A673 (cell line): Measurements from ENCODE around the gene BDKRB1. TPM values are rescaled to one million over a fixed set of nuclear protein-coding genes. Genes with fewer than 3 reads are reported as not detected.

ENCODE experiments used
- BruUV-seq: library from RNA; stranded (reverse); fragments of 400-500 nt; replicated peaks from 2 replicates; lab custom pipeline; 2021; lab: Mats Ljungman, UMichigan
- CTCF ChIA-PET: fragments of 300-600 bp; sonication (Branson Sonifier 250); formaldehyde crosslinking; loops from one replicate; lab custom pipeline; 2022; ENCODE audit warnings: antibody characterized with exemption; lab: Charles Lee
- POLR2A ChIA-PET: fragments of 300-600 bp; sonication (Branson Sonifier 250); formaldehyde crosslinking; loops from one replicate; lab custom pipeline; 2022; ENCODE audit warnings: antibody characterized with exemption; ENCODE audit not compliant: low non-redundant PET; lab: Charles Lee
- DNase-seq: peaks from one replicate; pipeline ENCODE4 v3.0.0-alpha.2; 2015; ENCODE audit warnings: low spot score
- H3K27ac ChIP-seq: fragments of 200-600 bp; sonication (generic); 2 replicates; pipeline ENCODE4 v1.5.1; 2016; ENCODE audit warnings: mixed run types, low read depth, mild to moderate bottlenecking, mixed read lengths, antibody characterized with exemption, low read length; ENCODE audit not compliant: poor library complexity, severe bottlenecking
- H3K27me3 ChIP-seq: fragments of 200-600 bp; sonication (generic); replicated peaks from 2 replicates; pipeline ENCODE4 v1.6.1; 2017; ENCODE audit warnings: mixed run types, low read depth, mild to moderate bottlenecking, mixed read lengths, antibody characterized with exemption, low read length; ENCODE audit not compliant: insufficient read depth, poor library complexity
- H3K36me3 ChIP-seq: fragments of 200-600 bp; sonication (generic); 2 replicates; pipeline ENCODE4 v1.6.1; 2016; ENCODE audit warnings: mixed run types, mild to moderate bottlenecking, mixed read lengths, antibody characterized with exemption, low read length; ENCODE audit not compliant: insufficient read depth, poor library complexity, severe bottlenecking
- H3K4me1 ChIP-seq: fragments of 200-600 bp; sonication (generic); 2 replicates; pipeline ENCODE4 v1.6.1; 2017; ENCODE audit warnings: mixed run types, mild to moderate bottlenecking, mixed read lengths, antibody characterized with exemption, low read length; ENCODE audit not compliant: insufficient read depth, poor library complexity, severe bottlenecking
- H3K4me3 ChIP-seq: fragments of 200-600 bp; sonication (generic); 2 replicates; pipeline ENCODE4 v1.5.1; 2016; ENCODE audit warnings: low read depth, mixed run types, mild to moderate bottlenecking, mixed read lengths, low read length; ENCODE audit not compliant: poor library complexity, severe bottlenecking
- H3K9me3 ChIP-seq: fragments of 200-600 bp; sonication (generic); 2 replicates; pipeline ENCODE4 v1.6.1; 2016; ENCODE audit warnings: mixed run types, low read depth, mild to moderate bottlenecking, mixed read lengths, antibody characterized with exemption, low read length; ENCODE audit not compliant: poor library complexity, severe bottlenecking
- EZH2 ChIP-seq: fragments of 200-600 bp; sonication (generic); IDR thresholded peaks from 2 replicates; pipeline ENCODE4 v1.6.1; 2017; ENCODE audit warnings: borderline replicate concordance, low read depth, mild to moderate bottlenecking, mixed read lengths, antibody characterized with exemption, low read length; ENCODE audit not compliant: poor library complexity, severe bottlenecking
- intact Hi-C: fragments of 100-400 bp; cut with micrococcal nuclease; formaldehyde crosslinking; loops from one replicate; pipeline ENCODE4 v1.10.0; 2022; ENCODE audit not compliant: unreplicated experiment
- total RNA-seq: library from RNA; stranded (reverse); gene quantifications from 2 replicates; pipeline ENCODE4 v1.2.3, GENCODE V29; 2021
- TF ChIP-seq, protein P1 (sequence below): fragments of 300-800, 200-600 bp; sonication (generic); conservative IDR thresholded peaks from 2 replicates; pipeline ENCODE4 v1.5.1; 2017; ENCODE audit warnings: low read depth, mild to moderate bottlenecking, antibody characterized with exemption, low read length, moderate library complexity, mixed read lengths

BDKRB1 gene
- total RNA-seq, 1 experiment from 2014 or later, result not detected

GRCh38 chr14:96231056-96231455 lies 25.0 kb upstream of the BDKRB1 start:
- CTCF ChIA-PET, result no interaction called here
- Histone ChIP-seq H3K27ac (no peak overlapping the region), H3K4me3 (no peak overlapping the region), H3K9me3 (no peaks in the 10 kb centered on the region), H3K27me3 (no peaks in the 10 kb centered on the region), H3K4me1 (peaks cover 5% of the 10 kb centered on the region), H3K36me3 (no peaks in the 10 kb centered on the region)
- intact Hi-C loops, result no loop called here
- no peak for TF ChIP-seq EZH2
- TF ChIP-seq, protein P1, sequence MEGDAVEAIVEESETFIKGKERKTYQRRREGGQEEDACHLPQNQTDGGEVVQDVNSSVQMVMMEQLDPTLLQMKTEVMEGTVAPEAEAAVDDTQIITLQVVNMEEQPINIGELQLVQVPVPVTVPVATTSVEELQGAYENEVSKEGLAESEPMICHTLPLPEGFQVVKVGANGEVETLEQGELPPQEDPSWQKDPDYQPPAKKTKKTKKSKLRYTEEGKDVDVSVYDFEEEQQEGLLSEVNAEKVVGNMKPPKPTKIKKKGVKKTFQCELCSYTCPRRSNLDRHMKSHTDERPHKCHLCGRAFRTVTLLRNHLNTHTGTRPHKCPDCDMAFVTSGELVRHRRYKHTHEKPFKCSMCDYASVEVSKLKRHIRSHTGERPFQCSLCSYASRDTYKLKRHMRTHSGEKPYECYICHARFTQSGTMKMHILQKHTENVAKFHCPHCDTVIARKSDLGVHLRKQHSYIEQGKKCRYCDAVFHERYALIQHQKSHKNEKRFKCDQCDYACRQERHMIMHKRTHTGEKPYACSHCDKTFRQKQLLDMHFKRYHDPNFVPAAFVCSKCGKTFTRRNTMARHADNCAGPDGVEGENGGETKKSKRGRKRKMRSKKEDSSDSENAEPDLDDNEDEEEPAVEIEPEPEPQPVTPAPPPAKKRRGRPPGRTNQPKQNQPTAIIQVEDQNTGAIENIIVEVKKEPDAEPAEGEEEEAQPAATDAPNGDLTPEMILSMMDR, result no peak
- POLR2A ChIA-PET, result no interaction called here
- BruUV-seq, result no TSS peak
- no peak for DNase-seq

DNA sequence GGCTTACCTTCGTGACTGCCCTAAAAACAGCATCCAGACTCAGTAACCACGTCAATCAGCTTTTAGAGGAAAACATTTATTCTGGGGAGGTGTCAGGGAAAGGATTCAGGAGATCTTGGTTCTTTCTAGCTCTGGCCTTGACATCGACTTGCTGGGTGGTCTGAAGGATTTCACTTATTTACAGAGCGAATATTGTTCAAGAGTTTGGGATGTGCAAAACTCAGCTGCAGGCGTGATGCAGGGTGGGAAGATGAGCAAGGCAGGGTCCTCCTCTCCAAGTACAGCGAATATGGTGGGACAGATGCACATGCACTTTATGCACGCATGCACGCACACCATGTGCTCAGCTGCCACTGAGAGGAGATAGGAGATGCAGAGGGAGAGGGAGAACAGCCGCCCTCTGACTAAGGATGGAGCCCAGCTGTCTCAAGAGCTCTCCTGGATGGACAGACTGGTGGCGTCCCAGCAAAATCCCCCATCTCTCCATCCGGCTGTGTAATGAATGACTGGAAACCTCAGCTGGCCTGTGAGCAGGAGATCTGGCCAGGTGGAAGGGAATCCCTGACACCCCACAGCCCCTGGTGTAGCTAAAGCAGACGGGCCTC lies 24.4 kb upstream of the BDKRB1 start:
- no TSS peak for BruUV-seq
- intact Hi-C loops, result no loop called here
- TF ChIP-seq EZH2, result no peak
- TF ChIP-seq, protein P1, result no peak
- ChIA-PET CTCF (no interaction called here), POLR2A (interaction anchor here (0.6 kb wide), 1 partner anchor 593 kb away, joined by 6 read pairs; no protein-coding TSS in a partner anchor)
- Histone ChIP-seq H3K36me3 (no peaks in the 10 kb centered on the region), H3K4me3 (no peak overlapping the region), H3K27me3 (no peaks in the 10 kb centered on the region), H3K4me1 (peaks cover 4% of the 10 kb centered on the region), H3K27ac (no peak overlapping the region), H3K9me3 (no peaks in the 10 kb centered on the region)
- no peak for DNase-seq

DNA sequence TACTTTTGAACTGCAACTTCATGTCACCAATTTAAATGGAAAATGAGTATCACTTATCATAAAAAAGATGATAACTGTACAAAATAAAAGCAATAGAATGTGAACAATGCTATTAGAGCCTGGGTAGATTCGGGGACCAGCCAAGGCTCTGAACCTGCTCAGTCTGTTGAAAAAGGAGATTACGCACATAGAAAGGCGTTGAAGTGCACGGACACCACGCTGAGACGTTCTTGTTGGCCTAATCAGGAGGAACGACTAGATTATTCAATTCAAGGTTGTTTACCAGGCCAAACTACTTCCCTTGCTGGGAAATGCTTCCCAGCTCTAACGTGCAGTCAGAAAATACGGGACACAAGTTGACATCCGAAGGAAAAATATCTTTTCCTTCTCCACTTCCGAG lies 23.5 kb upstream of the BDKRB1 start:
- DNase-seq, result no peak
- intact Hi-C loops, result no loop called here
- Histone ChIP-seq H3K9me3 (no peaks in the 10 kb centered on the region), H3K27me3 (no peaks in the 10 kb centered on the region), H3K4me1 (no peaks in the 10 kb centered on the region), H3K27ac (no peak overlapping the region), H3K4me3 (no peak overlapping the region), H3K36me3 (no peaks in the 10 kb centered on the region)
- POLR2A ChIA-PET, result no interaction called here
- no TSS peak for BruUV-seq
- TF ChIP-seq, protein P1, result no peak
- TF ChIP-seq EZH2, result no peak
- CTCF ChIA-PET, result no interaction called here
